Common myeloid progenitor, CD34-positive (primary cell): ENCODE results near the gene HES5.

ENCODE experiments used
- CTCF ChIA-PET: fragments of 350-600 bp; sonication (Branson Sonifier 250); formaldehyde crosslinking; loops from one replicate; lab custom pipeline; 2021; ENCODE audit warnings: antibody characterized with exemption; lab: Charles Lee
- POLR2A ChIA-PET: fragments of 350-600 bp; sonication (Branson Sonifier 250); formaldehyde crosslinking; loops from one replicate; lab custom pipeline; 2021; ENCODE audit warnings: antibody characterized with exemption; lab: Charles Lee
- DNase-seq, 3 donors: peaks; one replicate each; pipeline versions ENCODE4 v3.0.0 to v3.0.0-alpha.2; 2013
- H3K27ac ChIP-seq, 2 experiments: 1 replicate in 1 of 2; 2 replicates in 1 of 2; pipeline ENCODE4 v1.7.0; 2013; ENCODE audit warnings: inconsistent platforms in 2 of 2, low read length in 2 of 2, mild to moderate bottlenecking in 2 of 2, low read depth in 1 of 2, moderate library complexity in 1 of 2; ENCODE audit not compliant: severe bottlenecking in 2 of 2, insufficient read depth in 1 of 2, poor library complexity in 1 of 2
- H3K27me3 ChIP-seq, 5 experiments: replicated peaks in 2 of 5; 1 replicate in 3 of 5; 2 replicates in 2 of 5; pipeline versions ENCODE4 v1.6.1 to v1.7.0; 2013; ENCODE audit warnings: low read length in 4 of 5, mild to moderate bottlenecking in 2 of 5, moderate library complexity in 2 of 5, inconsistent platforms in 1 of 5; ENCODE audit not compliant: insufficient read depth in 5 of 5, control insufficient read depth in 4 of 5
- H3K36me3 ChIP-seq, 4 experiments: 1 replicate in 2 of 4; 2 replicates in 2 of 4; pipeline versions ENCODE4 v1.6.1 to v1.7.0; 2013; ENCODE audit warnings: low read length in 3 of 4, control low read depth in 1 of 4, mild to moderate bottlenecking in 1 of 4; ENCODE audit not compliant: control insufficient read depth in 4 of 4, insufficient read depth in 4 of 4
- H3K4me1 ChIP-seq, 4 experiments: 1 replicate in 3 of 4; 2 replicates in 1 of 4; pipeline versions ENCODE4 v1.6.1 to v1.7.1; 2013; ENCODE audit warnings: low read length in 3 of 4, mild to moderate bottlenecking in 3 of 4, control low read depth in 1 of 4, inconsistent platforms in 1 of 4, moderate library complexity in 1 of 4; ENCODE audit not compliant: control insufficient read depth in 4 of 4, insufficient read depth in 4 of 4; ENCODE audit errors: control extremely low read depth in 1 of 4
- H3K4me3 ChIP-seq, 7 experiments: 1 replicate in 4 of 7; 2 replicates in 3 of 7; pipeline versions ENCODE4 v1.5.1 to v1.7.0; 2013; ENCODE audit warnings: mild to moderate bottlenecking in 7 of 7, low read length in 6 of 7, moderate library complexity in 6 of 7, inconsistent platforms in 2 of 7, low read depth in 2 of 7, control low read depth in 1 of 7; ENCODE audit not compliant: insufficient read depth in 4 of 7, control insufficient read depth in 1 of 7; ENCODE audit errors: extremely low read depth in 1 of 7
- H3K9me3 ChIP-seq, 5 experiments: 1 replicate in 4 of 5; 2 replicates in 1 of 5; pipeline versions ENCODE4 v1.6.1 to v1.7.1; 2013; ENCODE audit warnings: low read length in 4 of 5, mild to moderate bottlenecking in 2 of 5, inconsistent platforms in 1 of 5, low read depth in 1 of 5, moderate library complexity in 1 of 5; ENCODE audit not compliant: control insufficient read depth in 4 of 5, insufficient read depth in 2 of 5; ENCODE audit errors: control extremely low read depth in 1 of 5
- WGBS: methylation state at CpG from one replicate; pipeline ENCODE4 v1.1.5; 2013; ENCODE audit not compliant: insufficient coverage; 5-methylcytosine and 5-hydroxymethylcytosine counted together

The HES5 gene

DNA sequence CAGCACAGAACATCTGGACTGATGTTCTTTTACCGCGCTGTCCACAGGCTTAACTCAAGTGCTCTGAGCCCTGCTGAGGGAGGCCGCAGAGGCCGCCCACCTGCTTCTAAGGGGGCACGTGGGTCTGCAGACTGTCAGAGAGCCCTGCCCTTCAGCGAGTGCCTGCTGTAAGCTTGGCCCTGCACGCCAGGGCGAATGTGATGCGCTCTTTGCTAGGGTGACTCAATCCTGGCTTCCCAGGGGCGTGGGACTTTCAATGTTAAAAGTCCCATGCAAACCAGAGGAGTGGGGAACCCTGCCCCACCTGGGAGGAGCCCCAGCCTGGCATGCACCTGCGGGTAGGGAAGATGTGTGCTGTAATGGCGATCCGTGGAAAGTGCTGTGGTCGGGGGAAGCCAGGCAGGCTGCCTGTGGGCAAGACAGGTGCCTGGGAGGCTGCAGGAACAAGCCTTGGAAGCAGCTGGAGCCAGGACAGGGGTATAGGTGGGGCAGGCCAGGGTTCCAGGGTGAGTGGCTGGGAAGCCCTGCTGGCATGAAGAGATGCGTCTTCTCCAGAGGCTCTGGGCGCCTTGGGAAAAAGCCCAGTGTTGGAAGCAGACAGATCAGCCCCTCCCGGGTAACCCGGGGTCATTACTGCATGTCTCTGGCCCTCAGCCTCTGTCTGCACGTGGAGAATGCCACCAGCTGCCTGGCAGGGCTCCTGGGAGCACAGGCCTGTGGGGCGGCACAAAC, 3.1 kb downstream of the HES5 start:
- ChIA-PET CTCF (interaction anchor here (1.0 to 3.5 kb wide), 5 partner anchors 17 to 117 kb away, joined by 3 to 23 read pairs (median 4); partner anchors contain the start of gene TNFRSF14), POLR2A (interaction anchor here (0.6 to 1.0 kb wide), 3 partner anchors 17 to 21 kb away, joined by 3 to 4 read pairs (median 3); no protein-coding TSS in a partner anchor)
- H3K27ac ChIP-seq: no peak overlapping the region
- WGBS: 53% methylated on average over 19 of the region's 20 CpGs
- H3K27me3 ChIP-seq: peaks cover 0 to 49% (median 10%) of the 10 kb centered on the region in 5 experiments
- peaks cover 6 to 58% (median 50%) of the 10 kb centered on the region in 4 experiments for H3K4me1 ChIP-seq
- DNase-seq: peak in 2 of 3 donors; percentile 64 to 75
- no peaks in the 10 kb centered on the region for H3K9me3 ChIP-seq
- peak overlapping the region in 4 of 7 experiments; percentile 38 to 95 (median 85) for H3K4me3 ChIP-seq
- H3K36me3 ChIP-seq: peaks cover 0 to 14% (median under 1%) of the 10 kb centered on the region in 4 experiments

DNA sequence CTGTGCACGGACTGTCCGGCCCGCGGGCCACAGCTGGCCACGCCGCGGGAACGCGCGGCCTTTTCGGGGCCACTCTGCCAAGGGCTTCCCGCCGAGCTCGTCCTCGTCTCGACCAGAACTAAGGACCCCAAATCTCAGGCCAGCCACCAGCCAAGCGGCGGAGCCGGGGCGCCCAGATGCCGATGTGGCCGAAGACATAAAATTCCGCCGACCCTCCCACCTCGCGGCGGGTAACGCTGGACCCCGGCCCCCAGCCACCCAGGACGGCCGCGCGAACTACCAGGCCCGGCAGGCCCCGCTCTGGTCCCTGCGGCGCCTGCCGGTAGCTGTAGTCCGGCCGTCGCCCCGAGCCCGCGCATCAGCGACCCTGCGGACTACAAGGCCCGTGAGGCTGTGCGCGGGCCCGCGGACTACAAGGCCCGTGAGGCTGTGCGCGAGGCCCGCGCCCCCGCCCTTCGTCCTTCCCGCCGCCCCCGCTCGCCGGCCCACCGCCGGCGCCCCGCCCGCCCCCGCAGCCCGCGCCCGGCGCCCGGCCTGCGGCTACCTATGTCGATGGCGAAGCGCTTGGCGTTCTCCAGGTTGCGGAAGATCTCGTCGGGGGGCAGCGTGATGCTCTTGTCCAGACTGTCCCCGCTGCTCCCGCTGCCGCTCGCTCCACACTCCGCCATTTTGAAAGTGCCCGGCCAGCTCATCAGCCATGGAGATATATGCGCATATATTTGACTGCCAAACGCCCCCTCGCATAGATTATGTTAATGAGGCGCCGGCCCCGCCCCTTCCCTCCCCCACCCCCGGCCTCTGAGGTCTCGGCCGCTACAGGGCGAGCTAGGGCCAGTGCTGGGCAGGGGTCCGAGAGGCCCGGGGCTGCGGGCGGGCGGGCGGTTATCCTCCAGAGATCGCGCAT, 3.9 kb downstream of the HES5 start, which contains the start of gene PANK4:
TSS of gene PANK4 (minus strand) at position 677 of the 904 bp plus-strand sequence. CDS start at position 668, 9 bp downstream.
- WGBS: under 1% methylated on average over 72 of the region's 107 CpGs
- Histone ChIP-seq H3K27me3 (peaks cover 0 to 41% (median 10%) of the 10 kb centered on the region in 5 experiments), H3K27ac (peak within 1 kb of the TSS; percentile 74 to 82), H3K36me3 (peaks cover 0 to 22% (median 6%) of the 10 kb centered on the region in 4 experiments), H3K9me3 (no peaks in the 10 kb centered on the region), H3K4me3 (peak within 1 kb of the TSS; percentile 63 to 95 (median 81)), H3K4me1 (peaks cover 6 to 57% (median 48%) of the 10 kb centered on the region in 4 experiments)
- DNase-seq: peak; percentile 92 to 95 (median 95)
- POLR2A ChIA-PET: interaction anchor here (0.6 to 1.3 kb wide), 5 partner anchors 8 to 60 kb away, joined by 3 to 5 read pairs (median 4); partner anchors contain the start of gene PRXL2B
- CTCF ChIA-PET: interaction anchor here (0.6 to 3.5 kb wide), 7 partner anchors 13 to 317 kb away, joined by 3 to 23 read pairs (median 3); partner anchors contain the start of gene TNFRSF14

DNA sequence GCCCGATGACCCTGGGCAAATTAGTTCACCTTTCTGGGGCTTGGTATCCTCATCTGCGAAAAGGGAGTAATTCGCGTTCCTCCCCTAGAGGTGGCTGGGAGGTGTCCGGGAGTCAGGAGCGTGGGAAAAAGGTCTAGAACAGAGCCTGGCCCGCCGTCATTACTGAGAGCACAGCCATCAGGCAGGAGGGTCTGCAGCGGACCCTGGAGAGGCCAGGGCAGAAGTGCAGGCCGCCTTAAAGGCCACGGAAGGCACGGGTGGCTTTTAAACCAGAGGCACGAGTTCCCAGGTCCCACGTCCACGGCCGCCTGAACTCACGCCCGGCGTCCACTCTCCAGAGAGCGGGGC, 4.5 kb downstream of the HES5 start:
- Histone ChIP-seq H3K9me3 (no peaks in the 10 kb centered on the region), H3K4me3 (peak overlapping the region; percentile 54 to 95 (median 81)), H3K27me3 (peaks cover 0 to 34% (median 10%) of the 10 kb centered on the region in 5 experiments), H3K4me1 (peaks cover 6 to 51% (median 42%) of the 10 kb centered on the region in 4 experiments), H3K27ac (peak overlapping the region; percentile 74 to 82), H3K36me3 (peaks cover 0 to 28% (median 11%) of the 10 kb centered on the region in 4 experiments)
- CTCF ChIA-PET: interaction anchor here (1.1 to 3.5 kb wide), 4 partner anchors 14 to 91 kb away, joined by 3 to 23 read pairs (median 6); no protein-coding TSS in a partner anchor
- POLR2A ChIA-PET: interaction anchor here (1.1 to 1.3 kb wide), 2 partner anchors 9 to 61 kb away, joined by 4 to 5 read pairs; partner anchors contain the start of gene PRXL2B
- WGBS: 12% methylated on average over 20 of the region's 20 CpGs
- DNase-seq: peak in 1 of 3 donors; percentile 26

DNA sequence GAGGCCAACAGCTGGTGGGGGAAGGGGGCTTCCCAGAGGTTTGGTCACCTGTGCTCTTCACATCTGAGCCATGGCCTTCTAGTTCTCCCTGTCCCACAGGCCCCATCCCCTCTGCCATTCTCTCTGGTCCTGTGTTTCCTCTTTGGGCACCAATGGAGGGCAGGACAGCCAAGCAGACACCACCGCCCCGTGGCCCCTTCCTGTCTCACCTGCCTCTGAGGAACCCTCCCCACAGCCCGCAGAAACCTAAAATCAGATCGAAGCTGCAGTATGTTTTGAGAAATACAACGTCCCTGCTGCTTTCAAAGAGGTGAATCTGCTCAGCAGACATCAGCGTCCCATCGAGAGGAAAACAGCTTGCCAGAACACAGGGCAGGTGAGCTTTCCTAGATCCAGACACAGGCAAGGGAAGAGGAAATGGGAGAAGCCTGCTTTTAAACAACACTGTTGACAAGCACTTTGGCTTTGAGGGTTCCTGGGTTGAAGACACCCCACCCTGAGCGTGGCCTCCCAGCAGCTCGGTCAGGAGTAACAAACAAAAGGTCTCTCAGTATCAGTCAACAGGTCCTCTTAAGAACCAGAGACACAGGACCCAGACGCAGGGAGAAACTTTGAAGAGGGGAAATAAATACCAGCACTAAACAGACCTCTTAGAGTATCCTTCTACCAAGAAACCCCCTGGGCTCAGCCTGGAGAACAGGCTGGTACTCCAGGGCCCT, 6.0 kb downstream of the HES5 start:
- Histone ChIP-seq H3K27me3 (peaks cover 0 to 21% (median 7%) of the 10 kb centered on the region in 5 experiments), H3K36me3 (peaks cover 0 to 41% (median 18%) of the 10 kb centered on the region in 4 experiments), H3K9me3 (no peaks in the 10 kb centered on the region), H3K4me3 (no peak overlapping the region), H3K27ac (no peak overlapping the region), H3K4me1 (peaks cover 6 to 39% (median 30%) of the 10 kb centered on the region in 4 experiments)
- WGBS: 80% methylated on average over 5 of the region's 10 CpGs
- POLR2A ChIA-PET: interaction anchor here (0.8 kb wide), 1 partner anchor 126 kb away, joined by 3 read pairs; no protein-coding TSS in a partner anchor
- DNase-seq: no peak
- CTCF ChIA-PET: interaction anchor here (1.0 to 3.5 kb wide), 4 partner anchors 8 to 90 kb away, joined by 3 to 23 read pairs (median 4); no protein-coding TSS in a partner anchor

DNA sequence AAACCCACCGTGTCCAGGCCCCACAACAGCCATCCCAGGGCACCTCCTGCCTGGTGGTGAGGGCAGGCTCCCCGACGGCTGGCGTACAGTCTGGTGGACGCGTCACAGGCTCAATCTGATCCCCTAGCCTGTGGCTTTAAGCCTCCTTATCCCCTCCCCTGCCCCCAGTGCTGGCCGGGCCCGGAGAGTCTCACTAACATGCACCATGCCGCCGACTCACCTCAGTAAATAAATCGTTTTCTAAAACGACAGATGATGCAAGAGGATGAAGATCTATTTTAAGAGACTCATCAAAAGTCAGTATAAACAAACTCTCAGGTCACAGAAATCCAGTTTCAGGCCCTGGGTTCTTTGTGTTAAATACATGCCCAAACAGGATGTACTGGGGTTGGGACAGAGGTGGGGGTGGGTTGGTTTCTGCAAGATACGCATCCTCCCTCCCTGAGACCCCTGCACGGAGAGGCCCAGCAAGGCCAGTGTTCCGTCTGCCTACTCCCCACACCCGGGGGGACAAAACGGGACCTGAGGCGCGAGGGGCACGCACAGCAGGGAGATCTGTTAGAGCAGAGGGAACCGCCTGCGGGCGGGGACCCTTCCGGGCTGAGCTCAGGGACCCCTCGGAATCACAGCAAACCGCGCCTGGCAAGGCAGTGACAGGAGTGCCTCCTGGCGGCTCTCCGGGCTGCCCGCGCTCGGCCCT, 6.7 kb downstream of the HES5 start:
- Histone ChIP-seq H3K4me1 (peaks cover 6 to 33% (median 25%) of the 10 kb centered on the region in 4 experiments), H3K4me3 (no peak overlapping the region), H3K27me3 (peaks cover 0 to 14% (median 4%) of the 10 kb centered on the region in 5 experiments), H3K9me3 (no peaks in the 10 kb centered on the region), H3K27ac (no peak overlapping the region), H3K36me3 (peaks cover 0 to 49% (median 25%) of the 10 kb centered on the region in 4 experiments)
- 86% methylated on average over 23 of the region's 32 CpGs for WGBS
- CTCF ChIA-PET: no interaction called here
- no peak for DNase-seq
- POLR2A ChIA-PET: interaction anchor here (0.8 kb wide), 1 partner anchor 126 kb away, joined by 3 read pairs; no protein-coding TSS in a partner anchor
